GM19463 (cell line): ENCODE results near the gene UBE3B.
A peak's percentile ranks its signal among the peaks of the same experiment; 100 is the strongest.
"Not testable (repeated sequence)": the region's sequence is repeated elsewhere in the genome, so short reads cannot be mapped to it uniquely, and the experiment has no call there.

Experiments used
- ATAC-seq: cut with Tn5 transposase; IDR thresholded peaks from one replicate; pipeline ENCODE4 v1.9.1; 2021; ENCODE audit warnings: mild to moderate bottlenecking, moderate library complexity; ENCODE audit not compliant: unreplicated experiment

The UBE3B gene

GRCh38 chr12:109477185-109477962 is at the start of gene UBE3B, which contains the start of gene KCTD10:
Gene UBE3B, plus strand, starts transcription at chr12:109477634. Its CDS starts 5,918 bp downstream, at chr12:109483552.
Gene KCTD10, minus strand, starts transcription at chr12:109477300. Its CDS starts 38 bp downstream, at chr12:109477262.
- peak; percentile 96 for ATAC-seq

GRCh38 chr12:109428037-109428629 is 49.3 kb upstream of the UBE3B start:
- ATAC-seq: no peak

GRCh38 chr12:109428804-109429203 is 48.6 kb upstream of the UBE3B start:
- ATAC-seq: not testable (repeated sequence)

GRCh38 chr12:109430244-109430643 is 47.2 kb upstream of the UBE3B start:
- ATAC-seq: no peak

GRCh38 chr12:109432431-109432830 is 45.0 kb upstream of the UBE3B start:
- no peak for ATAC-seq

- ATAC-seq: no peak
Measured at GRCh38 chr12:109432842-109433304, 44.6 kb upstream of the UBE3B start.

- no peak for ATAC-seq
Measured at GRCh38 chr12:109433618-109434017, 43.8 kb upstream of the UBE3B start.

GRCh38 chr12:109434582-109434981 is 42.9 kb upstream of the UBE3B start:
- ATAC-seq: no peak

- no peak for ATAC-seq
Measured at GRCh38 chr12:109435428-109436187, 41.8 kb upstream of the UBE3B start.

- no peak for ATAC-seq
Measured at GRCh38 chr12:109436188-109436560, 41.3 kb upstream of the UBE3B start.

GRCh38 chr12:109439181-109439580 is 38.3 kb upstream of the UBE3B start:
- no peak for ATAC-seq

- ATAC-seq: not testable (repeated sequence)
Measured at GRCh38 chr12:109439951-109440350, 37.5 kb upstream of the UBE3B start.

- no peak for ATAC-seq
Measured at GRCh38 chr12:109440851-109441490, 36.5 kb upstream of the UBE3B start.

GRCh38 chr12:109443794-109444193 is 33.6 kb upstream of the UBE3B start:
- no peak for ATAC-seq

GRCh38 chr12:109444259-109444658 is 33.2 kb upstream of the UBE3B start:
- ATAC-seq: no peak

- ATAC-seq: no peak
Measured at GRCh38 chr12:109445191-109445609, 32.2 kb upstream of the UBE3B start.

GRCh38 chr12:109446869-109447268 is 30.6 kb upstream of the UBE3B start:
- no peak for ATAC-seq

- no peak for ATAC-seq
Measured at GRCh38 chr12:109447482-109447881, 30.0 kb upstream of the UBE3B start.

GRCh38 chr12:109448272-109448671 is 29.2 kb upstream of the UBE3B start:
- no peak for ATAC-seq

GRCh38 chr12:109448707-109449390 is 28.6 kb upstream of the UBE3B start:
- ATAC-seq: no peak
